ENCODE results near the gene LRRC37A3.

DNA sequence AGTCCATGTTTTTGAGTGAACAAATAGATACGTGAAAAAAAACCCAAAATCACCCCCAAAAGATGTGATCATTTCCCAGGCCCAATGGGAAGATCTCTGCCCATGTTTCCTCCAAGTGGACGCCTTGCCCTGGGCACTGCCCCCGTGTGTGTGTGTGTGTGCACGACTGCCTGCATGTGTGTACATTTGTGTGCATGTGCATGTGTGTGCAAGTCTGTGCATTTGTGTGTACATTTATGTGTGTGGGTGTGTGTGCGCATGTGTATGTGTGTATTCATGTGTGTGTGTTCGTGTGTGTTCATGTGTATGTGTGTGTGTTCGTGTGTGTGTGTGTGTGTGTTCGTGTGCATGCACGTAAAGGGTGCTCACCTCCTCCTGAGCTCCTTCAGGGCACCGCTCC lies 16.8 kb upstream of the LRRC37A3 start:
- no peak for TF ChIP-seq CTCF (IDR thresholded peaks at IDR 0.05)
- TF ChIP-seq POLR2AphosphoS5 (IDR thresholded peaks at IDR 0.05), result no peak
- no peak for TF ChIP-seq POLR2A (IDR thresholded peaks at IDR 0.05)
- no peak for TF ChIP-seq EP300 (IDR thresholded peaks at IDR 0.05)
